Liver (tissue), 9 donors: ENCODE measurements around the gene BACE1-AS. TPM values are rescaled to one million over a fixed set of nuclear protein-coding genes. Genes with fewer than 3 reads are reported as not detected.
A peak's percentile ranks its signal among the peaks of the same experiment; 100 is the strongest.

Source experiments
- DNase-seq: peaks from one replicate; pipeline ENCODE4 v3.0.0-alpha.2; 2017; ENCODE audit warnings: low spot score
- H3K27ac ChIP-seq, 2 donors: one replicate each; pipeline ENCODE4 v1.7.0; 2013; ENCODE audit warnings: inconsistent platforms in 2 of 2, low read length in 2 of 2, control low read depth in 1 of 2, low read depth in 1 of 2, mild to moderate bottlenecking in 1 of 2
- H3K27me3 ChIP-seq, 4 donors: one replicate each; pipeline versions ENCODE4 v1.6.1 to v1.7.0; 2013; ENCODE audit warnings: low read length in 3 of 4, inconsistent platforms in 1 of 4, mild to moderate bottlenecking in 1 of 4, moderate library complexity in 1 of 4; ENCODE audit not compliant: control insufficient read depth in 4 of 4, insufficient read depth in 4 of 4
- H3K36me3 ChIP-seq, 4 donors: one replicate each; pipeline versions ENCODE4 v1.6.1 to v1.7.0; 2013; ENCODE audit warnings: low read length in 3 of 4, mild to moderate bottlenecking in 3 of 4, low read depth in 1 of 4, moderate library complexity in 1 of 4; ENCODE audit not compliant: control insufficient read depth in 4 of 4, insufficient read depth in 3 of 4
- H3K4me1 ChIP-seq, 4 donors: one replicate each; pipeline versions ENCODE4 v1.6.1 to v1.7.0; 2013; ENCODE audit warnings: low read length in 3 of 4, mild to moderate bottlenecking in 3 of 4, moderate library complexity in 1 of 4; ENCODE audit not compliant: control insufficient read depth in 4 of 4, insufficient read depth in 4 of 4
- H3K4me3 ChIP-seq, 3 donors: one replicate each; pipeline versions ENCODE4 v1.6.1 to v1.7.0; 2013; ENCODE audit warnings: low read length in 3 of 3, control low read depth in 1 of 3, low read depth in 1 of 3, mild to moderate bottlenecking in 1 of 3
- H3K9ac ChIP-seq, 2 donors: one replicate each; pipeline ENCODE4 v1.7.0; 2013; ENCODE audit warnings: low read length in 2 of 2, mild to moderate bottlenecking in 2 of 2, moderate library complexity in 2 of 2, control low read depth in 1 of 2, low read depth in 1 of 2
- H3K9me3 ChIP-seq, 4 donors: one replicate each; pipeline versions ENCODE4 v1.6.1 to v1.7.0; 2013; ENCODE audit warnings: low read length in 3 of 4; ENCODE audit not compliant: control insufficient read depth in 4 of 4
- CTCF ChIP-seq: fragments of 150-350 bp; IDR thresholded peaks from 2 replicates; pipeline ENCODE4 v1.5.1; 2017; ENCODE audit warnings: improper control_type of control experiment, low read depth, low read length; ENCODE audit not compliant: missing input control
- EGR1 ChIP-seq, 2 donors: IDR thresholded peaks; 2 replicates each; pipeline ENCODE4 v1.6.1; 2016 to 2018; ENCODE audit warnings: antibody characterized with exemption in 2 of 2, low read depth in 2 of 2
- FOXA1 ChIP-seq: IDR thresholded peaks from 2 replicates; pipeline ENCODE4 v1.6.1; 2016; ENCODE audit warnings: antibody characterized with exemption
- FOXA2 ChIP-seq: IDR thresholded peaks from 2 replicates; pipeline ENCODE4 v1.6.1; 2016; ENCODE audit warnings: antibody characterized with exemption
- GABPA ChIP-seq, 2 donors: IDR thresholded peaks in 1 of 2; conservative IDR thresholded peaks in 1 of 2; 2 replicates each; pipeline ENCODE4 v1.6.1; 2016; ENCODE audit warnings: antibody characterized with exemption in 2 of 2, mild to moderate bottlenecking in 1 of 2, moderate library complexity in 1 of 2
- HNF4A ChIP-seq, 2 donors: conservative IDR thresholded peaks; 2 replicates each; pipeline ENCODE4 v1.6.1; 2016; ENCODE audit warnings: antibody characterized with exemption in 2 of 2, mild to moderate bottlenecking in 2 of 2
- HNF4G ChIP-seq: IDR thresholded peaks from 2 replicates; pipeline ENCODE4 v1.6.1; 2016; ENCODE audit warnings: antibody characterized with exemption
- JUND ChIP-seq, 2 donors: IDR thresholded peaks; 2 replicates each; pipeline ENCODE4 v1.6.1; 2016; ENCODE audit warnings: antibody characterized with exemption in 2 of 2
- NR2F2 ChIP-seq: IDR thresholded peaks from 2 replicates; pipeline ENCODE4 v1.6.1; 2016; ENCODE audit warnings: antibody characterized with exemption
- RAD21 ChIP-seq, 2 donors: IDR thresholded peaks; 2 replicates each; pipeline ENCODE4 v1.6.1; 2016; ENCODE audit warnings: antibody characterized with exemption in 2 of 2, mild to moderate bottlenecking in 2 of 2
- REST ChIP-seq: IDR thresholded peaks from 2 replicates; pipeline ENCODE4 v1.6.1; 2016; ENCODE audit warnings: antibody characterized with exemption, mild to moderate bottlenecking
- RXRA ChIP-seq, 2 donors: IDR thresholded peaks; 2 replicates each; pipeline ENCODE4 v1.6.1; 2017 to 2018; ENCODE audit warnings: antibody characterized with exemption in 2 of 2, mild to moderate bottlenecking in 1 of 2
- SP1 ChIP-seq: IDR thresholded peaks from 2 replicates; pipeline ENCODE4 v1.6.1; 2018; ENCODE audit warnings: antibody characterized with exemption, mild to moderate bottlenecking
- TAF1 ChIP-seq: conservative IDR thresholded peaks from 2 replicates; pipeline ENCODE4 v1.6.1; 2016; ENCODE audit warnings: antibody characterized with exemption, mild to moderate bottlenecking
- YY1 ChIP-seq: IDR thresholded peaks from 2 replicates; pipeline ENCODE4 v1.6.1; 2016; ENCODE audit warnings: antibody characterized with exemption, mild to moderate bottlenecking
- WGBS: extraction: QIAGEN DNeasy Blood & Tissue Kit; methylation state at CpG from one replicate; pipeline ENCODE4 v1.1.7; 2013; 5-methylcytosine and 5-hydroxymethylcytosine counted together
- polyA plus RNA-seq, 2 donors: library from polyadenylated mRNA; stranded (reverse) in 1 of 2; unstranded in 1 of 2; fragments of 200-250 nt in 1 of 2; fragments of >200 nt in 1 of 2; fragmentation: Nextera tagmentation in 1 of 2; extraction: Ambion mirVana in 1 of 2; gene quantifications; one replicate each; pipeline versions ENCODE4 v1.2.1 to v1.2.3, GENCODE V29; 2013 to 2015
- total RNA-seq, 2 donors: library from RNA; depleted of rRNA; stranded (reverse); fragments of >200 nt; gene quantifications; one replicate each; pipeline ENCODE4 v1.2.3, GENCODE V29; 2014
- TF ChIP-seq, protein P1 (sequence below): IDR thresholded peaks from 2 replicates; pipeline ENCODE4 v1.6.1; 2016; ENCODE audit warnings: antibody characterized with exemption
- TF ChIP-seq, protein P2 (sequence below): IDR thresholded peaks from 2 replicates; pipeline ENCODE4 v1.6.1; 2016; ENCODE audit warnings: antibody characterized with exemption
- TF ChIP-seq, protein P3 (sequence below): IDR thresholded peaks from 2 replicates; pipeline ENCODE4 v1.6.1; 2016; ENCODE audit warnings: antibody characterized with exemption
- donor health status: healthy.
- donor health status: healthy.
- donor health status: healthy.
- donor health status: healthy.
- donor health status: healthy.

Gene BACE1-AS
- total and polyA plus RNA-seq, 4 donors = 0.85 to 2.9 (median 1.6) TPM

DNA sequence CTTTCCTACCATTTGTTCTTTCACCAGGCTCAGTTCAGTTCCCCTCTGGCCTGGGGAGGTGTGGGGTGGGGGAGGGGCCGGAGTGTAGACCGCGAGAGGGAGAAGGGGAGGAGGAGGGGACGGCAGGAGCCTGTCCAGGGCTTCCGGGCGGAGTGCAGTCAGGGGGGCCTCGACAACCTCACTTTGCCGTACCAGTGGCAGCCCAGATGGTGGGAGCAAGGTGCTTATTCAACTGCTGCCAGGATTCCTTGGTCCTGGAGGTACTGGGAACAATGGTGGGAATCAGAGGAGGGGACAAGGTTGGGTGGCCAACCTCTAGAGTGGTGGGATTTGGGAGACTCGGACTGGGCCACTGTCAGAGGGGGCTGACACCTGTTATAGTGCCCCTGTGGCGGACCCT lies 23.7 kb downstream of the BACE1-AS start:
- 21% methylated on average over 10 of the region's 10 CpGs for WGBS

More for the DNA sequence above, 23.7 kb downstream of the BACE1-AS start:
- Histone ChIP-seq H3K4me3 (peak overlapping the region; percentile 72 to 97 (median 96)), H3K27ac (no peak overlapping the region), H3K9me3 (no peaks in the 10 kb centered on the region), H3K36me3 (no peaks in the 10 kb centered on the region), H3K27me3 (no peaks in the 10 kb centered on the region), H3K4me1 (peaks cover 8 to 29% (median 19%) of the 10 kb centered on the region in 4 donors), H3K9ac (peak overlapping the region in 1 of 2 donors; percentile 88)
- TF ChIP-seq HNF4A (conservative IDR thresholded peaks at IDR 0.05) (no peak), NR2F2 (no peak), FOXA2 (no peak), CTCF (no peak), HNF4G (no peak), REST (no peak), YY1 (no peak), RAD21 (IDR thresholded peaks at IDR 0.05) (no peak), EGR1 (IDR thresholded peaks at IDR 0.05; ENCODE audit: low read depth in 2 of 2) (no peak), JUND (IDR thresholded peaks at IDR 0.05) (no peak), FOXA1 (no peak), SP1 (no peak), RXRA (IDR thresholded peaks at IDR 0.05) (no peak), TAF1 (no peak), GABPA (IDR thresholded peaks at IDR 0.05 in 1 of 2, conservative IDR thresholded peaks at IDR 0.05 in 1 of 2) (no peak)
- TF ChIP-seq, protein P1, sequence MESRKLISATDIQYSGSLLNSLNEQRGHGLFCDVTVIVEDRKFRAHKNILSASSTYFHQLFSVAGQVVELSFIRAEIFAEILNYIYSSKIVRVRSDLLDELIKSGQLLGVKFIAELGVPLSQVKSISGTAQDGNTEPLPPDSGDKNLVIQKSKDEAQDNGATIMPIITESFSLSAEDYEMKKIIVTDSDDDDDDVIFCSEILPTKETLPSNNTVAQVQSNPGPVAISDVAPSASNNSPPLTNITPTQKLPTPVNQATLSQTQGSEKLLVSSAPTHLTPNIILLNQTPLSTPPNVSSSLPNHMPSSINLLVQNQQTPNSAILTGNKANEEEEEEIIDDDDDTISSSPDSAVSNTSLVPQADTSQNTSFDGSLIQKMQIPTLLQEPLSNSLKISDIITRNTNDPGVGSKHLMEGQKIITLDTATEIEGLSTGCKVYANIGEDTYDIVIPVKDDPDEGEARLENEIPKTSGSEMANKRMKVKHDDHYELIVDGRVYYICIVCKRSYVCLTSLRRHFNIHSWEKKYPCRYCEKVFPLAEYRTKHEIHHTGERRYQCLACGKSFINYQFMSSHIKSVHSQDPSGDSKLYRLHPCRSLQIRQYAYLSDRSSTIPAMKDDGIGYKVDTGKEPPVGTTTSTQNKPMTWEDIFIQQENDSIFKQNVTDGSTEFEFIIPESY = no peak
- TF ChIP-seq, protein P2, sequence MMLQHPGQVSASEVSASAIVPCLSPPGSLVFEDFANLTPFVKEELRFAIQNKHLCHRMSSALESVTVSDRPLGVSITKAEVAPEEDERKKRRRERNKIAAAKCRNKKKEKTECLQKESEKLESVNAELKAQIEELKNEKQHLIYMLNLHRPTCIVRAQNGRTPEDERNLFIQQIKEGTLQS = no peak
- TF ChIP-seq, protein P3, sequence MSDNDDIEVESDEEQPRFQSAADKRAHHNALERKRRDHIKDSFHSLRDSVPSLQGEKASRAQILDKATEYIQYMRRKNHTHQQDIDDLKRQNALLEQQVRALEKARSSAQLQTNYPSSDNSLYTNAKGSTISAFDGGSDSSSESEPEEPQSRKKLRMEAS = no peak
- peak; percentile 39 for DNase-seq
